HG02970 (cell line): ENCODE measurements around the gene SPECC1L.

ENCODE experiments used
- ATAC-seq: cut with Tn5 transposase; IDR thresholded peaks from one replicate; pipeline ENCODE4 v1.9.1; 2021; ENCODE audit warnings: mild to moderate bottlenecking, moderate library complexity, moderate number of reproducible peaks; ENCODE audit not compliant: unreplicated experiment, low FRiP score

Gene SPECC1L

DNA sequence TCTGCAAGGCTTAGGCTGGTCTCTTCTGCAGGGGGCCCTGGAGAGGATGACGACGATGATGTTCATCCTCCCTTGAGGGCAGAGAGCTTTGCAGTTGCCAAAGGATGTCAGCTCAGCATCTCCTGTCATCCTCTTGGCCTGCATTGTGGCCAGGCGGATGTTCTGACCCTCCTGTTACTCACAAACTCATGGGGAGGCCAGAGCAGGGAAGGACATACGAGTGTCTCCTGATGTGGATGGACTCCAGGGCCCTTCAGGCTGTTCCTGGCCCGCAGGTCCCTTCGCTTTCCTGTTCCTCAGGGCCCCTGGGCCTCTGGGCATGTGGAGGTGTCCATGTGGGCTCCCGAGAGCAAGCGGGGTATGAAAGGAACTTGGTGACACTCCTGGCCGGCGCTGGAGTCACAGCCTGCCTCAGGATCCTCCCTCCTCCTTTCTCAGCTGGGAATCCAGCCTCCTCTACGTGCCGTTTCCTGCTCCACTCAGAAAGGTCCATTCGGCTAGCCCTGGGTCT lies 165.3 kb downstream of the SPECC1L start:
- no peak for ATAC-seq

- ATAC-seq = no peak
These were observed 165.9 kb downstream of the SPECC1L start for GRCh38 chr22:24436553-24436952.

GRCh38 chr22:24437091-24437490 lies 166.5 kb downstream of the SPECC1L start:
- no peak for ATAC-seq

GRCh38 chr22:24437741-24438328 lies 167.2 kb downstream of the SPECC1L start:
- ATAC-seq = no peak

GRCh38 chr22:24440270-24440717 lies 169.7 kb downstream of the SPECC1L start:
- no peak for ATAC-seq

DNA sequence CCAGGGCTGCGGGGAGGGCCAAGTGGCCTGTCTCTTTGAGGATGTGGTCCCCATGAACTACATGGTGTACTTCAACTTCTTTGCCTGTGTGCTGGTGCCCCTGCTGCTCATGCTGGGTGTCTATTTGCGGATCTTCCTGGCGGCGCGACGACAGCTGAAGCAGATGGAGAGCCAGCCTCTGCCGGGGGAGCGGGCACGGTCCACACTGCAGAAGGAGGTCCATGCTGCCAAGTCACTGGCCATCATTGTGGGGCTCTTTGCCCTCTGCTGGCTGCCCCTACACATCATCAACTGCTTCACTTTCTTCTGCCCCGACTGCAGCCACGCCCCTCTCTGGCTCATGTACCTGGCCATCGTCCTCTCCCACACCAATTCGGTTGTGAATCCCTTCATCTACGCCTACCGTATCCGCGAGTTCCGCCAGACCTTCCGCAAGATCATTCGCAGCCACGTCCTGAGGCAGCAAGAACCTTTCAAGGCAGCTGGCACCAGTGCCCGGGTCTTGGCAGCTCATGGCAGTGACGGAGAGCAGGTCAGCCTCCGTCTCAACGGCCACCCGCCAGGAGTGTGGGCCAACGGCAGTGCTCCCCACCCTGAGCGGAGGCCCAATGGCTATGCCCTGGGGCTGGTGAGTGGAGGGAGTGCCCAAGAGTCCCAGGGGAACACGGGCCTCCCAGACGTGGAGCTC lies 170.2 kb downstream of the SPECC1L start:
- no peak for ATAC-seq

GRCh38 chr22:24441406-24442351 lies 171.0 kb downstream of the SPECC1L start:
- no peak for ATAC-seq

DNA sequence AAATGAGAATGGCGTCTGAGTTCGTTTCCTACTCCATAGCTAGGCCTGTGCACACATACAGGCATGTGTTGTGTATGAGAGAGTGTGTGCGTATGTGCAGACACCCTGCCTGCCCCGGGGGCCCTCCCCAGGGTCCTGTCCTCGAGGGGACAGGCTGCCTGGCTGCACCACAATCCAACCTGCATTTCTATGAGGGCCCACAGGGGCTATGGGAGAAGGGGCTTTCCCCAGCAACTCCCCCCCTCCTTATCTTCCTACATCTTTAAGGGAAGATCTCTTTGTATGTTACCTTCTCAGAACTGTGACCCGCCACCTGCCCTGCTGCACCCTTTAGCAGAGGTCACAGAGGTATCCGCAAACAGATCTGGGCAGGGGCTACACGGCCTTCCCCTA lies 171.7 kb downstream of the SPECC1L start:
- no peak for ATAC-seq

DNA sequence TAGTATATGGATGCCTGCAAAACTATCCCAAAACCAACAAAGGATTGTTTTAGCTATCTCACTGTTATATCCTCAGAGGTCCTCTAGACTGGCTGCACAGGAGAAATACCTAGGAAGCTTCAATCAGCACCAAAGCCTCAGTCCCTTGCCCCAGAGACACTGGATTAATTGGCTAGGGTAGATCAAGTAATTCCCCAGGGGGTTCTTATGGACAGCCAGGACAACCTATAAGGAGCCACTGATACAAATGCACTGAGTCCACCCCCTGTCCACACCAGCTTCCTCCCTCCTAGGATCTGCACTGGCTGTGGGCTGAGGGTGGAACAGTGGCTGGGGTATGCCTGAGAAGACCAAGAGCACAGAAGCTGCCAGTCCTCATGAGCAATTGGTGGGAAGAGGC lies 173.0 kb downstream of the SPECC1L start:
- no peak for ATAC-seq

GRCh38 chr22:24444251-24444650 lies 173.6 kb downstream of the SPECC1L start:
- no peak for ATAC-seq

- ATAC-seq = no peak
These were observed 174.3 kb downstream of the SPECC1L start for GRCh38 chr22:24444729-24445466.

GRCh38 chr22:24445481-24446259 lies 175.0 kb downstream of the SPECC1L start:
- no peak for ATAC-seq

- ATAC-seq = no peak
These were observed 175.6 kb downstream of the SPECC1L start for GRCh38 chr22:24446260-24446611.

- ATAC-seq = no peak
These were observed 180.0 kb downstream of the SPECC1L start for GRCh38 chr22:24450610-24451009.

- no peak for ATAC-seq
These were observed 180.5 kb downstream of the SPECC1L start for GRCh38 chr22:24451162-24451561.

DNA sequence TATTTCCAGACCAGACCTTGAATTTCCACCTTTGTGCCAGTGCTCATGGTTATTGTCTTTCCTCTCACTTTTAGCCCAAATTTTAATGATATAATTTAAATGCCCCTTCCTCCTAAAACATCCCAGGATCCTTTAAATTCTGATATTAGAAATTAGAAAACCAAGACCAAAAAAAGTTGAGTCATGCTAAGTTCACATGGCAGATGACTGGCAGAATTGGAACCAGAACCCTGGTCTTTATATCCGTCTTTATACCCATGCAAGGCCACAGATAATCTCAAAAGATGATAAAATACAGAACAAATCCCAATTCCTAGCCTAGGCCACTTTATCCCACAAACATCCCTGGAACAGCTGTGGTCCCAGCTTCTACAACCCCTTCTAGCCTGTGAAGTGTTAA lies 183.2 kb downstream of the SPECC1L start:
- no peak for ATAC-seq

DNA sequence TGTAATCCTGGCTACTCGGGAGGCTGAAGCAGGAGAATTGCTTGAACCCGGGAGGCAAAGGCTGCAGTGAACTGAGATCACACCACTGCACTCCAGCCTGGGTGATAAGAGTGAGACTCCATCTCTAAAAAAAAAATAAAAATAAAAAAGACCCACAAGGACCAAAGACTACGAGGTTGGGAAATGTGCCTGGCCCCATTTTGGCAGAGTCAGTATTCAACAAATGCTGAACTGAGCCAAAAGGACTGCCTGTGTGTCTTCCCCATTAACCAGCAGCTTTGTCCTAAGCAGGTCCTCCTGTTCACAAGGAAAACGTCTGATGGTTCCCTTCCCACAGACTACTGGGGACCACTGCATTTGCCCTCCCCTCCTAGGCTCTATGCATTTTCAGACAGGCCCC lies 184.4 kb downstream of the SPECC1L start:
- no peak for ATAC-seq

- no peak for ATAC-seq
These were observed 185.3 kb downstream of the SPECC1L start for GRCh38 chr22:24455751-24456426.

DNA sequence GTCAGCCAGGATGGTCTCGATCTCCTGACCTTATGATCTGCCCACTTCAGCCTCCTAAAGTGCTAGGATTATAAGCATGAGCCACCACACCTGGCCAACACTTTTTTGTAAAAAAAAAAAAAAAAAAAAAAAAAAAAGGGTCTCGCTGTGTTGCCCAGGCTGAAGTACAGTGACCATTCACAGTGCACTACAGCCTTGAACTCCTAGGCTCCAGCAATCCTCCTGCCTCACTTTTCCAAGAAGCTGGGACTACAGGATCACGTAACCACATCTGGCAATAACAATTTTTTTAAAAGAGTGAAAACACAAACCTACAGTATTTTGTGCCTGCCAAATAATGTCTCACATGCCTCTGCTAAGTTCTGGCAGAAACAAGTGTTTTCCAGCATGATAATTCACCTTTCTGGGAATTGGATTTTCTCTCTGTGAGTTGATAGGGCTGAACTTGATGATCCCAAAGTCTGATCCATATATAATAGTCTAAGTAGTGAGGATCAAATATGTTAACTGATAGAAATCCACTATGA lies 187.3 kb downstream of the SPECC1L start:
- no peak for ATAC-seq
